Activated T-cell treated with anti-CD3 and anti-CD28 coated beads, Interleukin-2, amount 50 U/mL, for 24 hours (primary cell): Measurements from ENCODE around the gene HFM1.
"Not testable (repeated sequence)": the region's sequence is repeated elsewhere in the genome, so short reads cannot be mapped to it uniquely, and the experiment has no call there.

Source experiments
- DNase-seq: peaks from one replicate; pipeline ENCODE4 v3.0.0-alpha.2; 2020
- H3K27ac Mint-ChIP-seq: 2 replicates; pipeline ENCODE4 v1.8.0; 2020; ENCODE audit warnings: mild to moderate bottlenecking, mixed read lengths
- H3K27me3 Mint-ChIP-seq: 2 replicates; pipeline ENCODE4 v1.8.0; 2020; ENCODE audit warnings: mixed read lengths
- H3K36me3 Mint-ChIP-seq: 2 replicates; pipeline ENCODE4 v1.8.0; 2020; ENCODE audit warnings: low read depth, mixed read lengths
- H3K4me1 Mint-ChIP-seq: 2 replicates; pipeline ENCODE4 v1.8.0; 2020; ENCODE audit warnings: low read depth, mixed read lengths
- H3K4me3 Mint-ChIP-seq: 2 replicates; pipeline ENCODE4 v1.8.0; 2020; ENCODE audit warnings: mild to moderate bottlenecking, moderate library complexity, mixed read lengths
- H3K9me3 Mint-ChIP-seq: 2 replicates; pipeline ENCODE4 v1.8.0; 2020; ENCODE audit warnings: mixed read lengths

The HFM1 gene

GRCh38 chr1:91404151-91405012 lies at the start of gene HFM1:
Gene HFM1, minus strand, starts transcription at chr1:91404837. Its CDS starts 3,755 bp downstream, at chr1:91401082.
- Mint-ChIP-seq H3K36me3 (no peaks in the 10 kb centered on the region), H3K4me1 (peaks cover 6% of the 10 kb centered on the region), H3K9me3 (no peaks in the 10 kb centered on the region), H3K4me3 (peak within 1 kb of the TSS; percentile 72), H3K27me3 (peaks cover 60% of the 10 kb centered on the region), H3K27ac (no peak within 1 kb of the TSS)
- DNase-seq: peak; percentile 74

- Mint-ChIP-seq H3K27me3 (peaks cover 2% of the 10 kb centered on the region), H3K36me3 (no peaks in the 10 kb centered on the region), H3K27ac (no peak overlapping the region), H3K9me3 (no peaks in the 10 kb centered on the region), H3K4me3 (no peak overlapping the region), H3K4me1 (no peaks in the 10 kb centered on the region)
- no peak for DNase-seq
Measured at GRCh38 chr1:91454136-91454535, 49.5 kb upstream of the HFM1 start.

GRCh38 chr1:91450260-91450659 lies 45.6 kb upstream of the HFM1 start:
- H3K9me3 Mint-ChIP-seq: no peaks in the 10 kb centered on the region
- H3K4me1 Mint-ChIP-seq: no peaks in the 10 kb centered on the region
- H3K36me3 Mint-ChIP-seq: no peaks in the 10 kb centered on the region
- DNase-seq: no peak
- H3K4me3 Mint-ChIP-seq: no peak overlapping the region
- H3K27ac Mint-ChIP-seq: no peak overlapping the region
- peaks cover 2% of the 10 kb centered on the region for H3K27me3 Mint-ChIP-seq

- H3K4me1 Mint-ChIP-seq, H3K36me3 Mint-ChIP-seq, H3K9me3 Mint-ChIP-seq, H3K4me3 Mint-ChIP-seq, DNase-seq, H3K27ac Mint-ChIP-seq: not testable (repeated sequence)
- H3K27me3 Mint-ChIP-seq: peaks cover 15% of the 10 kb centered on the region
Measured at GRCh38 chr1:91447782-91448181, 43.1 kb upstream of the HFM1 start.

GRCh38 chr1:91441980-91442379 lies 37.3 kb upstream of the HFM1 start:
- H3K9me3 Mint-ChIP-seq, H3K4me3 Mint-ChIP-seq, H3K27ac Mint-ChIP-seq, H3K36me3 Mint-ChIP-seq, DNase-seq, H3K4me1 Mint-ChIP-seq: not testable (repeated sequence)
- H3K27me3 Mint-ChIP-seq: peaks cover 27% of the 10 kb centered on the region

- Mint-ChIP-seq H3K27me3 (peaks cover 30% of the 10 kb centered on the region), H3K27ac (no peak overlapping the region), H3K36me3 (no peaks in the 10 kb centered on the region), H3K4me1 (peaks cover 9% of the 10 kb centered on the region), H3K4me3 (no peak overlapping the region), H3K9me3 (peaks cover 7% of the 10 kb centered on the region)
- DNase-seq: no peak
Measured at GRCh38 chr1:91440847-91441246, 36.2 kb upstream of the HFM1 start.

- Mint-ChIP-seq H3K4me3 (no peak overlapping the region), H3K4me1 (peaks cover 9% of the 10 kb centered on the region), H3K27me3 (peaks cover 30% of the 10 kb centered on the region), H3K27ac (no peak overlapping the region), H3K9me3 (peaks cover 7% of the 10 kb centered on the region), H3K36me3 (no peaks in the 10 kb centered on the region)
- DNase-seq: no peak
Measured at GRCh38 chr1:91439016-91439415, 34.4 kb upstream of the HFM1 start.

GRCh38 chr1:91428182-91428798 lies 23.7 kb upstream of the HFM1 start:
- Mint-ChIP-seq H3K27ac (no peak overlapping the region), H3K27me3 (peaks cover 42% of the 10 kb centered on the region), H3K9me3 (no peaks in the 10 kb centered on the region), H3K36me3 (no peaks in the 10 kb centered on the region), H3K4me1 (no peaks in the 10 kb centered on the region), H3K4me3 (no peak overlapping the region)
- DNase-seq: no peak

- H3K4me1 Mint-ChIP-seq: no peaks in the 10 kb centered on the region
- no peaks in the 10 kb centered on the region for H3K36me3 Mint-ChIP-seq
- no peak overlapping the region for H3K27ac Mint-ChIP-seq
- H3K27me3 Mint-ChIP-seq: peaks cover 47% of the 10 kb centered on the region
- no peak overlapping the region for H3K4me3 Mint-ChIP-seq
- no peak for DNase-seq
- H3K9me3 Mint-ChIP-seq: peaks cover 4% of the 10 kb centered on the region
Measured at GRCh38 chr1:91427741-91428140, 23.1 kb upstream of the HFM1 start.

- peaks cover 53% of the 10 kb centered on the region for H3K27me3 Mint-ChIP-seq
- H3K4me3 Mint-ChIP-seq, H3K9me3 Mint-ChIP-seq, H3K4me1 Mint-ChIP-seq, DNase-seq, H3K27ac Mint-ChIP-seq, H3K36me3 Mint-ChIP-seq: not testable (repeated sequence)
Measured at GRCh38 chr1:91422523-91422922, 17.9 kb upstream of the HFM1 start.

GRCh38 chr1:91412371-91412770 lies 7.7 kb upstream of the HFM1 start:
- Mint-ChIP-seq H3K27me3 (peaks cover 15% of the 10 kb centered on the region), H3K4me3 (no peak overlapping the region), H3K36me3 (no peaks in the 10 kb centered on the region), H3K4me1 (no peaks in the 10 kb centered on the region), H3K9me3 (no peaks in the 10 kb centered on the region), H3K27ac (no peak overlapping the region)
- no peak for DNase-seq

- H3K4me1 Mint-ChIP-seq: peaks cover 6% of the 10 kb centered on the region
- H3K27me3 Mint-ChIP-seq: peaks cover 48% of the 10 kb centered on the region
- no peak overlapping the region for H3K4me3 Mint-ChIP-seq
- no peak for DNase-seq
- no peaks in the 10 kb centered on the region for H3K9me3 Mint-ChIP-seq
- no peak overlapping the region for H3K27ac Mint-ChIP-seq
- no peaks in the 10 kb centered on the region for H3K36me3 Mint-ChIP-seq
Measured at GRCh38 chr1:91406773-91407389, 2.2 kb upstream of the HFM1 start.

- Mint-ChIP-seq H3K9me3 (no peaks in the 10 kb centered on the region), H3K4me1 (peaks cover 6% of the 10 kb centered on the region), H3K4me3 (no peak overlapping the region), H3K36me3 (no peaks in the 10 kb centered on the region), H3K27me3 (peaks cover 63% of the 10 kb centered on the region), H3K27ac (no peak overlapping the region)
- no peak for DNase-seq
Measured at GRCh38 chr1:91402023-91402422, 2.6 kb downstream of the HFM1 start.

- Mint-ChIP-seq H3K9me3 (no peaks in the 10 kb centered on the region), H3K4me3 (no peak overlapping the region), H3K27me3 (peaks cover 51% of the 10 kb centered on the region), H3K4me1 (peaks cover 6% of the 10 kb centered on the region), H3K36me3 (no peaks in the 10 kb centered on the region), H3K27ac (no peak overlapping the region)
- DNase-seq: no peak
Measured at GRCh38 chr1:91400133-91400725, 4.4 kb downstream of the HFM1 start.

GRCh38 chr1:91398291-91398690 lies 6.3 kb downstream of the HFM1 start:
- peaks cover 43% of the 10 kb centered on the region for H3K27me3 Mint-ChIP-seq
- DNase-seq: no peak
- no peak overlapping the region for H3K4me3 Mint-ChIP-seq
- H3K9me3 Mint-ChIP-seq: no peaks in the 10 kb centered on the region
- H3K27ac Mint-ChIP-seq: no peak overlapping the region
- H3K36me3 Mint-ChIP-seq: no peaks in the 10 kb centered on the region
- H3K4me1 Mint-ChIP-seq: no peaks in the 10 kb centered on the region
